Neural progenitor cell (in vitro differentiated cells): ENCODE measurements around the gene LRRC8B.

Experiments
- CTCF ChIP-seq: fragments of 200-600 bp; sonication (generic); IDR thresholded peaks from 2 replicates; pipeline ENCODE4 v1.5.1; 2017; ENCODE audit warnings: antibody characterized with exemption, mild to moderate bottlenecking
- EZH2 ChIP-seq: fragments of 200-600 bp; sonication (generic); IDR thresholded peaks from 2 replicates; pipeline ENCODE4 v1.6.1; 2017; ENCODE audit warnings: antibody characterized with exemption, mild to moderate bottlenecking, moderate library complexity

- TF ChIP-seq CTCF (no peak), EZH2 (no peak)
Measured at GRCh38 chr1:89565521-89565920, 40.9 kb downstream of the LRRC8B start.
